SK-MEL-5 (cell line): Measurements from ENCODE around the gene MTCH2. TPM values are rescaled to one million over a fixed set of nuclear protein-coding genes. Genes with fewer than 3 reads are reported as not detected.

Experiments
- DNase-seq: peaks from one replicate; pipeline ENCODE4 v3.0.0-alpha.2; 2016; ENCODE audit warnings: low read depth, low spot score
- in situ Hi-C: cut with HindIII; loops from 2 replicates; pipeline ENCODE4 v1.10.0; 2016; ENCODE audit warnings: low sequenced_read_pairs, high pct_unique_total_duplicates, low pct_unique_long_range_greater_than_20kb
- small RNA-seq, 2 experiments: library from RNA; depleted of rRNA; stranded (forward); fragments of <200 nt; gene quantifications; one replicate each; pipeline ENCODE3, GENCODE V24; 2014
- total RNA-seq: library from RNA; depleted of rRNA; stranded (reverse); fragments of >200 nt; shearing (Covaris generic); gene quantifications from 2 replicates; pipeline ENCODE4 v1.2.3, GENCODE V29; 2014; rRNA removed

Gene MTCH2
- total RNA-seq, 1 experiment from 2014 or later: 154 TPM

DNA sequence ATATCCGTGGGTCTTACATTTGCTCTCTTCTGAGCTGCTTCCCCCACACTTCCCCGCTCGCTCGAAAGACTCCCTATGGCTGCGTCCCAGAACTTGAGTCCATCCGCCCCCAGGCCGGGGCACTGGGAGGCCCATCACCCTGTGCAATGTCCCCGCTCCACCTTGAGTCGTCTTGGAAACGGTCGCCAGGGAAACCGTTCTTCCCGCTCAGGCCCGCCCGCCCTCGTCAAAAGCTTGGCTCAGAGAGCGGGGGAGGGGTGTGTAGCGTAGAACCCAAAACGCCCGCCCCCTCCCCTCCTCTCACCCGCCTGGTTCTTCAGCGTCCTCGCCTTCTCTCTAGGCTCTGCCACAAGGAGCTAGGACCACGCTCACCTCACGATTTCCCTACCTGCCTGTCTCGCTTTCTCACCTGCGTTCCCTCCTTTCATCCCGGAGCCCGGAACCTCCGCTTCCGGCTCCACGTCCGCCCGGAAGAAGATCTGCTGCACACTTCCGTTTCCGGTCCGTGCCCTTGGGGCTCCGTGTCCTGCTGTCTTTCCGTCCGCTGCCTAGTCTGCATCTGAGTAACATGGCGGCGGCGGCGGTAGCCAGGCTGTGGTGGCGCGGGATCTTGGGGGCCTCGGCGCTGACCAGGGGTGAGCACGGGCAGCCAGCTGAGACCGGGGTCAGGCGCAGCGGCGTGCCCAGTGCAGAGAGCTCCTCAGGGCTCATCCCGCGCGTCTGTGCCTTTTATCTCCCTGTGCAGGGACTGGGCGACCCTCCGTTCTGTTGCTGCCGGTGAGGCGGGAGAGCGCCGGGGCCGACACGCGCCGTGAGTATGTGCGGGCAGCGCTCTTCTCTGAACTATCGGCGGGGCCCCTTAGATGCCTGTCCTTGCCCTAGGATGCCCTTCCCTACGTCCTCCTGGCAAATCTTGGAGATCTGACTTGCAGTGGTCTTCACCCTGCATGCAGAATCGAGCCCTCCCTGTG lies 63.5 kb downstream of the MTCH2 start, which contains the start of the genes KBTBD4 and NDUFS3:
KBTBD4 (minus strand) TSS at position 447 of the 971 bp plus-strand sequence; CDS start at position 428, 19 bp downstream.
NDUFS3 (plus strand) TSS at position 551 of the 971 bp plus-strand sequence; CDS start at position 569, 18 bp downstream.
- DNase-seq: peak; percentile 86
- in situ Hi-C loops: no loop called here

DNA sequence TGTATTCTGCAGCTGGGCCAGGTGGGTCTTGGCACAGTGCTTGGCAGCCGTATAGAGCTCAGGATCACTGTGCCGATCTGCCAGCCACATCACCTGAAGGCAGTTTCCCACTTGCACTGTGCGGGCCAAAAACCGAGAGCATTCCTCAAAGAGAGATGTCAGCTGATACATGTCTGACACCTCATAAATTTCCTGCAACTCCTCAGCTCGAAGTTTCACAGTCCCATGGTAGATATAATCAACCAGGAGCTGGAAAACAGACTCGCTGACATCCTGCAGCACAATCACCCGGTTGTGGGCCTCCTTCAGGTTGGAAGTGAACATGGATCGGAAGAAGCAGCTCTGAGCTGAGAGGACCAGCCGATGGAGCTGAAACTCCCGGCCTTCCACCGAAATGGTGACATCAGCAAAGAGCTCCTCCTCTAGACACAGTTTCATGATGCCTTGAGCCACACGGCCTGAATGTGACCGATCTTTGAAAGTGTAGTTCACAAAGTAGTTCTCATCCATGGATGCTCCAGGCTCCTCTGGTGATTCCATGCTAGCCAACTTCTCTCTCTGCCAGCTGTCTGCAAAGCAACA lies 64.8 kb downstream of the MTCH2 start:
- DNase-seq: no peak
- in situ Hi-C loops: no loop called here

DNA sequence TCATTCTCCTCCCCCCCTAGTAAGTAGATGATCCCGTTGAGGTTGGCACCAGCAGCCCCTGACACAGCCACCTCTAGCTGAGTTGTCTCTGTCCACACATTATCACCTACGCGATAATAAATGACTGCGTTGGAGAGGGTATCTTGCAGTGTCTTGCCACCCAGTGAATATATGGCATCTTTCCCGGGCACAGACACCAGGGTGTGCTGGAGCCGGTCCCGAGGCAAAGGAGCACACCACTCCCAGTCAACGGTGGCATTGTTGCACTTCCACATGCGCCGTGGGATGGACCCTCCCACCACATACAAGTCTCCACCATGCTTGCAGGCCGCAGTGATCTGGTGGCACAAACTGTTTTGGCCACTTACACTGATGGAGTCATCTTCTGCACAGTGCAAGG lies 69.0 kb downstream of the MTCH2 start:
- DNase-seq: no peak
- in situ Hi-C loops: no loop called here

DNA sequence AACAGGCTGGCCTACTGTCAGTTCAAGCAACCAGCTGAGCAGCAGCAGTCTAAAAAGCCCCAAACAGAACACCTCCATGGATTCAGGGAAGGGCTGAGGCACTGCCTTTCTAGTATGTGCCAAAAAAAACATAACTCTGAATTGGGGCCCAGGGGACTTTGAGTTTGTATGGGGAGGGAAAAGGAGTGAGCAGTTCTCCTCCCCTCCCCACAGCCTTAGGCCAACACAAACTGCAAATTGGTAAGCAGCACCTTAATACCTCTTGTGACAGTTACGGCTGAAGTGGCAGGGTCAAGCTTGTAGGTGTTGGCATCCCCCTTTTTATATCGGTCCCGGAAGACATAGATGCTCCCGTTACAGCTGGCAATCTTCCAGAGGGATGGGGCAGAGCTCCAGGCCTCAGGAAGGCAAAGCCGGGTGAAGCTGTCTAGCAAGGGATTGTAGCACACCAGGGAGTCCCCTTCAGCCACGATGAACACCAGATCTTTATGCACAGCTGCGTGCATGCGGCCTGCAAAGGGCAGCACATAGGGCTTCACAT lies 69.6 kb downstream of the MTCH2 start:
- no peak for DNase-seq
- in situ Hi-C loops: no loop called here

DNA sequence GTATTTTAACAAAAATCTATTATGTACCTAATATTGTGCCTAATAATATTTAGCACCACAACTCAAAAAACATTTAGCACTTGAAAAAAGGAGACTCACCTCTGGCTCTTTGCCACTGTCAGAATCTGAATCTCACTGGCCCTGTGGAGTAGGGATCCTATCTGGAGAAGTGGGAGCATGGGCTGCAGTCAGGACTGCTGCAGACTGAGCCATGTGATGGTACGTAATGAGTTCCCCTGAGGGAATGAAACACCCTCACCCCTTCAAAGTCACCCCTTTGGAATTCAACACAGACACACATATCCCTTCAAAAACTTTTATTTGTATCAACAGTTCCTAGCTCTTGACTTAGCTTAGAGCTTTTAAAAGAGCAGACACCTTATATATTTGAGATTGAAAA lies 70.5 kb downstream of the MTCH2 start:
- DNase-seq: no peak
- in situ Hi-C loops: no loop called here

DNA sequence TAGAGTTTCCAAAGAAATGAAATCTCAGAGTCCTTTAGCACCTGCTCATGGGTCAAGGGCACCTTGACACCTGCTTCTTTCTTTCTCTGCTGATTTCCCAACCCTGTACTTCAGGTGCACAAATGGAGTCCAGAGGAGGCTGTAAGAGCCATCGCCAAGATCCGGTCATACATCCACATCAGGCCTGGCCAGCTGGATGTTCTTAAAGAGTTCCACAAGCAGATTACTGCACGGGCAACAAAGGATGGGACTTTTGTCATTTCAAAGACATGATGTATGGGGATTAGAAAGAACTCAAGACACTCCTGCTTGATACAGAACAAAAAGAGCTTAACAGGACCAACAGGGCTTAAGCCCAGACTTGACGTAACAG lies 71.0 kb downstream of the MTCH2 start:
- in situ Hi-C loops: no loop called here

DNA sequence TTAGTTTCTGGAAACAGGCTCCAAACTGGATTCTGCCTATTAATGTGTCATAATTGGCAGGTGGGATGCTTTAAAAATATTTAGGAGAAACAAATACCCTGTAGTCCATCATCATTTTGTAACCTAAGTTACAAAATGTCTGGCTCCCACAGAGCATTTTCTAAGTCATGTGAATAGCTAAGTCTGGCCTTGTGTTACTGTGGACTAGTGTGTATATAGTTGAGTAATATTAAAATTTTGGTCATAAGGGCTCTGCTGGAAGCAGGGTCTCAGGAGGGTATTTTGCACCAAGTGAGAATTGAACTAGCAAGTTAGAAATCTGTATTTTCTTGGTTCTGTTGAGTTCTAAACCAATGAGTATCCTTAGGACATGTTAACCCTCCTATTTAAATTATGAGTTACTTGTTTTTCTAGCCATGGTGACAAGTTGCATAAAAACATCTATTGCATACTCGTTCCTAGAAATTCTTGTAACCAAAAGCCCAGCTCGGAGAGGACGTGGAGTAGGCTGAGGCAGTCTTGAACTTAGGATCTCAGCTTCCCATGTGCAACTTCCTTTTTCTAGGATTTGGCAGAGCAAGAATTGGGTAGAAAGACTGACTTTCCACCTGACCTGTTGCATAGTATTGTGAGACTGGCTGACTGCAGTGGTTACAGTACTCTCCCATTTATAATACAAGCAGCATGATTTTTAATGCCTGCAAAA lies 71.6 kb downstream of the MTCH2 start:
- no peak for DNase-seq
- in situ Hi-C loops: no loop called here

More for the DNA sequence above, 71.0 kb downstream of the MTCH2 start:
- DNase-seq: no peak

DNA sequence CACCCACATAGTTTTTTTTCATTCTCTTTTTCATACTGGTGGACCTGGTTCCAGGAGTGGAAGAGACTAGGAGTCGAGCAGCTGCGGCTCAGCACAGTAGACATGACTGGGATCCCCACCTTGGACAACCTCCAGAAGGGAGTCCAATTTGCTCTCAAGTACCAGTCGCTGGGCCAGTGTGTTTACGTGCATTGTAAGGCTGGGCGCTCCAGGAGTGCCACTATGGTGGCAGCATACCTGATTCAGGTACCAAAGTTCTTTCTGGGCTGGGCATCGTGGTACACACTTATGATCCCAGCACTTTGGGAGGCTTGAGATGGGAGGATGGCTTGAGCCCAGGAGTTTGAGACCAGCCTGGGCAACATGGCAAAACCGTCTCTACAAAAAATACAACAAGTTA lies 72.7 kb downstream of the MTCH2 start:
- in situ Hi-C loops: no loop called here

More for the DNA sequence above, 72.7 kb downstream of the MTCH2 start:
- DNase-seq: no peak

Small RNA genes within 50 kb of the gene (small RNA-seq; reads per million reads assigned to genes)
- gene RNU5E-10P: 0 to 0.02 reads per million in 2 experiments

Other genes starting within 250 kb of the MTCH2 start
- gene SLC39A13, start 234.0 kb downstream of the MTCH2 start, total RNA-seq: 34.9 and 38.6 TPM in 2 replicates
- 152 and 165 TPM in 2 replicates for gene PSMC3, start 216.1 kb downstream of the MTCH2 start, total RNA-seq
- not detected in 2 replicates for gene RAPSN, start 193.4 kb downstream of the MTCH2 start, total RNA-seq
- 86.7 and 95.1 TPM in 2 replicates for gene CELF1, start 89.4 kb downstream of the MTCH2 start, total RNA-seq
- 70.7 and 76.8 TPM in 2 replicates for gene PTPMT1, start 77.0 kb downstream of the MTCH2 start, total RNA-seq
- gene KBTBD4, start 63.6 kb downstream of the MTCH2 start, total RNA-seq: 26.1 and 26.5 TPM in 2 replicates
- 134 and 156 TPM in 2 replicates for gene NDUFS3, start 63.5 kb downstream of the MTCH2 start, total RNA-seq
- 0.63 and 0.85 TPM in 2 replicates for gene FAM180B, start 55.9 kb downstream of the MTCH2 start, total RNA-seq
- gene C1QTNF4, start 48.1 kb downstream of the MTCH2 start, total RNA-seq: not detected in 2 replicates
- 1.5 and 4.3 TPM in 2 replicates for gene AGBL2, start 72.8 kb upstream of the MTCH2 start, total RNA-seq
- 37.8 and 38.7 TPM in 2 replicates for gene FNBP4, start 124.8 kb upstream of the MTCH2 start, total RNA-seq
- gene NUP160, start 205.8 kb upstream of the MTCH2 start, total RNA-seq: 33.7 and 37.7 TPM in 2 replicates